ENCODE measurements around the gene SLC1A2.

GRCh38 chr11:35344681-35345574 is 74.4 kb downstream of the SLC1A2 start:
- TF ChIP-seq, protein P1, sequence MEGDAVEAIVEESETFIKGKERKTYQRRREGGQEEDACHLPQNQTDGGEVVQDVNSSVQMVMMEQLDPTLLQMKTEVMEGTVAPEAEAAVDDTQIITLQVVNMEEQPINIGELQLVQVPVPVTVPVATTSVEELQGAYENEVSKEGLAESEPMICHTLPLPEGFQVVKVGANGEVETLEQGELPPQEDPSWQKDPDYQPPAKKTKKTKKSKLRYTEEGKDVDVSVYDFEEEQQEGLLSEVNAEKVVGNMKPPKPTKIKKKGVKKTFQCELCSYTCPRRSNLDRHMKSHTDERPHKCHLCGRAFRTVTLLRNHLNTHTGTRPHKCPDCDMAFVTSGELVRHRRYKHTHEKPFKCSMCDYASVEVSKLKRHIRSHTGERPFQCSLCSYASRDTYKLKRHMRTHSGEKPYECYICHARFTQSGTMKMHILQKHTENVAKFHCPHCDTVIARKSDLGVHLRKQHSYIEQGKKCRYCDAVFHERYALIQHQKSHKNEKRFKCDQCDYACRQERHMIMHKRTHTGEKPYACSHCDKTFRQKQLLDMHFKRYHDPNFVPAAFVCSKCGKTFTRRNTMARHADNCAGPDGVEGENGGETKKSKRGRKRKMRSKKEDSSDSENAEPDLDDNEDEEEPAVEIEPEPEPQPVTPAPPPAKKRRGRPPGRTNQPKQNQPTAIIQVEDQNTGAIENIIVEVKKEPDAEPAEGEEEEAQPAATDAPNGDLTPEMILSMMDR (IDR thresholded peaks at IDR 0.05): no peak
- TF ChIP-seq POLR2A (IDR thresholded peaks at IDR 0.05): no peak

Data from breast epithelium (tissue), 3 donors.